HEK293 (cell line): ENCODE measurements around the gene BRD3.

Experiments
- HOXA7 ChIP-seq: sonication (generic); formaldehyde crosslinking; IDR thresholded peaks from 2 replicates; pipeline ENCODE4 v1.8.1; 2022; ENCODE audit warnings: missing genetic modification reagents, borderline replicate concordance
- TCF7L2 ChIP-seq: IDR thresholded peaks from 2 replicates; pipeline ENCODE4 v1.6.1; 2011; ENCODE audit warnings: low read depth, mild to moderate bottlenecking, inconsistent platforms, low read length, moderate library complexity, borderline replicate concordance
- ZNF266 ChIP-seq: fragments of 450-650 bp; formaldehyde crosslinking; IDR thresholded peaks from 2 replicates; pipeline ENCODE4 v1.5.1; 2016; ENCODE audit warnings: missing biosample characterization, missing genetic modification characterization, low read depth
- TF ChIP-seq, protein P1 (sequence below): fragments of 450-650 bp; formaldehyde crosslinking; IDR thresholded peaks from 2 replicates; pipeline ENCODE4 v1.5.1; 2016; ENCODE audit warnings: missing biosample characterization, missing genetic modification characterization
- TF ChIP-seq, protein P2 (sequence below): fragments of 450-650 bp; formaldehyde crosslinking; IDR thresholded peaks from 2 replicates; pipeline ENCODE4 v1.5.1; 2016; ENCODE audit warnings: missing biosample characterization, missing genetic modification characterization

DNA sequence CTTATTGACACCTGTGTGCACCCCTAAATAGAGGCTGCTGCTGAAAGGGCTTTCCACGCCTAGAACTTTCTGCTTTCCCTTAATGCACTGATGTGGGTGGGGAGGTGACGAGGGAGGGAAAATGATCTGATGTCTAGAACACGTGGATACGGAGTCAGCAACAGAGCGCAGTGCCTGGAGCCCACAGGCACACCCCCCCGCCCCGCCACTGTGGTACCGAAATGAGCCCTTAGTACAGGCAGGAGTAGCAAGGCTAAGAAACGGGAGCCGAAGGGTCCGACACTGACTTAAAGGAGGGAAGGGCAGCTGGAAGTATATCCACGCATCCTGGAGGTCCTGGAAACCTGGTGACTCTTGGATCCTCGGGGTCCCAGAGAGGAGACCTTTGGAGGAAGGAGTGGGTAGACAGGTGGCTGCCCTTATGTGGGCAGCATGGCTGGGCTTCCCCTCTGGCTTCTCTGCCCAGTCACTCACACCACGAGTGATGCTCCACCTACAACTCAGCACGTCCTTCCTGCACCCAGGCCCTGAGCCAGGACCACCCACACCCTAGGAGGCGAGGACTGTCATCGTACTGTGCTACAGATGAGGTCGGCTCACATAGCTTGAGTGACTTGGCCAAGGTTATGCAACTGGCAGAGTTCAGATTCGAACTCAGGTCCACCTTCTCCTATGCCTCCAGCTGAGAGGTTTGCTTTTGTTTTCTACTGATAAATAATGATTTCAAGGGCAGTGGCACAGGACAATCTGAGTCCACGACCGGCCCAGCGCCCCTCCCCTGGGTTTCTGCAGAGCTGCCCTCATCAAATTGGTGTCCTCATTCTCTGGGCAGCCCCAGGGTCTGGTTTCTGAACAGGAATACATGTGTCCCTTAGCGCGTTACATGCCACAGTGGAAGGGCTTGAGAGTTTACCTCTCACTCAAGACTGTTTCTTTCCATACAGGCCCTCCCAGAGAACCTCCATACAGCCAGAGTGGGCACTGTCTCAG is 71.0 kb downstream of the BRD3 start:
- TF ChIP-seq, protein P1, sequence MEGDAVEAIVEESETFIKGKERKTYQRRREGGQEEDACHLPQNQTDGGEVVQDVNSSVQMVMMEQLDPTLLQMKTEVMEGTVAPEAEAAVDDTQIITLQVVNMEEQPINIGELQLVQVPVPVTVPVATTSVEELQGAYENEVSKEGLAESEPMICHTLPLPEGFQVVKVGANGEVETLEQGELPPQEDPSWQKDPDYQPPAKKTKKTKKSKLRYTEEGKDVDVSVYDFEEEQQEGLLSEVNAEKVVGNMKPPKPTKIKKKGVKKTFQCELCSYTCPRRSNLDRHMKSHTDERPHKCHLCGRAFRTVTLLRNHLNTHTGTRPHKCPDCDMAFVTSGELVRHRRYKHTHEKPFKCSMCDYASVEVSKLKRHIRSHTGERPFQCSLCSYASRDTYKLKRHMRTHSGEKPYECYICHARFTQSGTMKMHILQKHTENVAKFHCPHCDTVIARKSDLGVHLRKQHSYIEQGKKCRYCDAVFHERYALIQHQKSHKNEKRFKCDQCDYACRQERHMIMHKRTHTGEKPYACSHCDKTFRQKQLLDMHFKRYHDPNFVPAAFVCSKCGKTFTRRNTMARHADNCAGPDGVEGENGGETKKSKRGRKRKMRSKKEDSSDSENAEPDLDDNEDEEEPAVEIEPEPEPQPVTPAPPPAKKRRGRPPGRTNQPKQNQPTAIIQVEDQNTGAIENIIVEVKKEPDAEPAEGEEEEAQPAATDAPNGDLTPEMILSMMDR (tag by site-specific recombination), result no peak
- no peak for TF ChIP-seq ZNF266 (tag by site-specific recombination)
- no peak for TF ChIP-seq TCF7L2
- TF ChIP-seq, protein P2, sequence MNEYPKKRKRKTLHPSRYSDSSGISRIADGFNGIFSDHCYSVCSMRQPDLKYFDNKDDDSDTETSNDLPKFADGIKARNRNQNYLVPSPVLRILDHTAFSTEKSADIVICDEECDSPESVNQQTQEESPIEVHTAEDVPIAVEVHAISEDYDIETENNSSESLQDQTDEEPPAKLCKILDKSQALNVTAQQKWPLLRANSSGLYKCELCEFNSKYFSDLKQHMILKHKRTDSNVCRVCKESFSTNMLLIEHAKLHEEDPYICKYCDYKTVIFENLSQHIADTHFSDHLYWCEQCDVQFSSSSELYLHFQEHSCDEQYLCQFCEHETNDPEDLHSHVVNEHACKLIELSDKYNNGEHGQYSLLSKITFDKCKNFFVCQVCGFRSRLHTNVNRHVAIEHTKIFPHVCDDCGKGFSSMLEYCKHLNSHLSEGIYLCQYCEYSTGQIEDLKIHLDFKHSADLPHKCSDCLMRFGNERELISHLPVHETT (tag by site-specific recombination), result no peak
- TF ChIP-seq HOXA7 (CRISPR knock-in tag), result no peak
